Ramos (cell line): ENCODE measurements around the gene S1PR4.
"Not testable (repeated sequence)": the region's sequence is repeated elsewhere in the genome, so short reads cannot be mapped to it uniquely, and the experiment has no call there.

ENCODE experiments used
- in situ Hi-C: fragments of 300-500 bp; cut with MboI; formaldehyde crosslinking; loops from one replicate; pipeline ENCODE4 v1.14.3; 2022; ENCODE audit warnings: low sequenced_read_pairs; ENCODE audit not compliant: unreplicated experiment

The S1PR4 gene

GRCh38 chr19:3176715-3177501, 1.7 kb upstream of the S1PR4 start:
- in situ Hi-C loops = no loop called here

GRCh38 chr19:3178973-3179738, 587 bp downstream of the S1PR4 start:
- in situ Hi-C loops = no loop called here

DNA sequence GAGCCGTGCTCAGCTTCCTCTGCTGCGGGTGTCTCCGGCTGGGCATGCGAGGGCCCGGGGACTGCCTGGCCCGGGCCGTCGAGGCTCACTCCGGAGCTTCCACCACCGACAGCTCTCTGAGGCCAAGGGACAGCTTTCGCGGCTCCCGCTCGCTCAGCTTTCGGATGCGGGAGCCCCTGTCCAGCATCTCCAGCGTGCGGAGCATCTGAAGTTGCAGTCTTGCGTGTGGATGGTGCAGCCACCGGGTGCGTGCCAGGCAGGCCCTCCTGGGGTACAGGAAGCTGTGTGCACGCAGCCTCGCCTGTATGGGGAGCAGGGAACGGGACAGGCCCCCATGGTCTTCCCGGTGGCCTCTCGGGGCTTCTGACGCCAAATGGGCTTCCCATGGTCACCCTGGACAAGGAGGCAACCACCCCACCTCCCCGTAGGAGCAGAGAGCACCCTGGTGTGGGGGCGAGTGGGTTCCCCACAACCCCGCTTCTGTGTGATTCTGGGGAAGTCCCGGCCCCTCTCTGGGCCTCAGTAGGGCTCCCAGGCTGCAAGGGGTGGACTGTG, 1.2 kb downstream of the S1PR4 start:
- in situ Hi-C loops = no loop called here

DNA sequence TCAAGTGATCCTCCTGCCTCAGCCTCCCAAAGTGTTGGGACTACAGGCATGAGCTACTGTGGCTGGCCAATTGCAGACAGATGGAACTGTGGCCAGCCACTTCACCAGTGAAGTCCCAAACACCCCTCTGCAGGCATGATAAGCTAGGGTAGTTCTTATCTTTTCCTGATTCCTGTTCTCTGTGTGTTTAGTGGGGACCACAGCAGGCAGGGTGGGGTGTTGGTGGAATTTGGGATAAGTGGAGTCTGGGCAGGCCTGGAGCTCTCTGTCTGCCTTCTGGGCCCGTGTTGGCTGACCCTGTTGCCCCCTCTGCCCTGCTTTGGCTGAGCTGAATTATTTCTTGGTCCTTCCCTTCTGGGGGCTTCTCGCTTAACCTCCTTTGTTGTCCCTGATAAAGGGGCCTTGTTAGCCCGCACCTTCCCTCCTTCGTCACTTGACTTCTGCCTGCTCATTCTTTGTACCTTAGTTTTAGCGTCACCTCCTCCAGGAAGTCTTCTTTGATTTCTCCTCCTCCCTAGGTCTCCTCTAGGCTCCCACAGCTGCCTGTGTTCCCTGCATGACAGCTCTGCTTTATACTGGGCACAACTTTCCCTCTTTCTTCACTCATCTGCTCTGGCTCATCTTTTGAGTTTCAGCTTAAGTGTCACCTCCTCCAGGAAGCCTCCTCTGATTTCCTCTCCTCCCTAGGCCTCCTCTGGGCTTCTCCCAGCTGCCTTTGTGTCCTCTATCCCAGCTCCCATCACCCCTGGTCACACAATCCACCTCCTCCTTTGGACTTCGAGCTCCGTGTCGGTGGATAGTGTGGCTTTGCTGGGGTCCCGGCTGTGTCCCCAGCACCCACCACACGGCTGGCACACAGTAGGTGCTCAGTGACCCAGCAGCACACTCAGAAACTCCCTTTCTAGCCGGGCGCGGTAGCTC, 5.4 kb downstream of the S1PR4 start:
- in situ Hi-C loops = no loop called here

- in situ Hi-C loops = no loop called here
Observed at GRCh38 chr19:3184847-3185460, 6.4 kb downstream of the S1PR4 start.

GRCh38 chr19:3185461-3186159, 7.0 kb downstream of the S1PR4 start, which contains the start of gene NCLN:
TSS of gene NCLN (plus strand) at chr19:3185930. CDS start at chr19:3186031, 101 bp downstream.
- in situ Hi-C loops = no loop called here

DNA sequence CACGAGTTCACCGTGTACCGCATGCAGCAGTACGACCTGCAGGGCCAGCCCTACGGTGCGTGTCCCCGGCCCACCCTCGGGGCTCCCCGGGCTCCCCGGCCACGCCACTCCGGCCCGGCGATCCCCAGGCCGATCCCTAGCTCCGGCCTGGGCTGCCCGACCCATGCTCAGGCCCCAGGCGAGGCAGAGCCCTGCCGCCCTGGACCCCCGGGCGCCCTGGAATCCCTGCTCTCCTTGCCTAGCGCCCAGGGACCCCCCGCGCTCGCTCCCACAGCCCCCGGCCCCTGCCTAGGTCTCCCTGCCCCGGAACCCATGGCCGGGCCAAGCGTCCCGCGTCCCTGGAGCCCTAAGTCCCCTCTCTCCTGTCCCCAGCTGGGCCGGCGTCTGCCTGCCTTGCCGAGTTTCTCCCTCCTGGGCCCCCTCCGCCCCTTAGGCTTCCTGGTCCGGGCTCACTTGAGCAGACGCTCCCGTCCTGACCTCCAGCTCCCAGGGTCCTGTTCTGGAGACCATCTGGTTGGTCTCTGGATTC, 7.7 kb downstream of the S1PR4 start:
- in situ Hi-C loops = no loop called here

DNA sequence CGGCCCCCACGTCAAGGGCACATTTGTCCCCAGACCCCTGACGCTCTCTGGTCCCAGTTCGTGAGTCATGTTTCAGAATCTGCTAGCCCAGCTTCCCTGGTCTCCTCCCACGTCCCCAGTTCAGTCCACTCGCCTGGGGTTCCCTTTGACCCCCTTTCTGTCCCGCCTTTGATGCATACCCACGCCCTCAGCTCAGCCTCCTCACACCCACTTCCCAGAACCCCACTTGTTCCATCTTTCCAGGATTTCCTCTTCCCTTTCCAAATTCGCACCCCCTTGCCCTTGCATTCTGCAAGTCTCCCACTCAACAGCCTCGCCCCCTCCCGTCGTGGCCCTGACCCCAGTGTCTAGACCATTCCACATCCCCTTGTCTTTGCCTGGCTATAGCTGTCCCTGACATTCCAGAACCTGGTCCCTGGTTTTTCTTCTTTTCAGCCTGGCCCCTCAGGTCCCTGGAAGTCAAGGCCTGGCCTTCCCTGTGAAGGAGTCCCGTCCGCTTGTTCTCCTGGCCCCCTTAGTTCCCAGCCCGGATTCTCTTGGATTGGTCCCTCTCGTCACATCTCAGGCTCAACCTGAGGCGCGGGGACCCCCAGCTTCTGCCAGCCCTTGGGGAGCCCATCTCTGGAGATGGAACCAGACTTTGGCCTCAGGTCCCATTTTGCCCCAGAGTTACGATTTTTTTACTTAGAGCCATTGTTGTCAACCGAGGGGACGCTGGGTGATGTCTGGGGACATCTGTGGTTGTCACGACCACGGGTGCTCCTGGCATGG, 8.5 kb downstream of the S1PR4 start:
- in situ Hi-C loops = no loop called here

- in situ Hi-C loops = no loop called here
Observed at GRCh38 chr19:3187662-3188511, 9.3 kb downstream of the S1PR4 start.

- in situ Hi-C loops = no loop called here
Observed at GRCh38 chr19:3188627-3189596, 10.3 kb downstream of the S1PR4 start.

DNA sequence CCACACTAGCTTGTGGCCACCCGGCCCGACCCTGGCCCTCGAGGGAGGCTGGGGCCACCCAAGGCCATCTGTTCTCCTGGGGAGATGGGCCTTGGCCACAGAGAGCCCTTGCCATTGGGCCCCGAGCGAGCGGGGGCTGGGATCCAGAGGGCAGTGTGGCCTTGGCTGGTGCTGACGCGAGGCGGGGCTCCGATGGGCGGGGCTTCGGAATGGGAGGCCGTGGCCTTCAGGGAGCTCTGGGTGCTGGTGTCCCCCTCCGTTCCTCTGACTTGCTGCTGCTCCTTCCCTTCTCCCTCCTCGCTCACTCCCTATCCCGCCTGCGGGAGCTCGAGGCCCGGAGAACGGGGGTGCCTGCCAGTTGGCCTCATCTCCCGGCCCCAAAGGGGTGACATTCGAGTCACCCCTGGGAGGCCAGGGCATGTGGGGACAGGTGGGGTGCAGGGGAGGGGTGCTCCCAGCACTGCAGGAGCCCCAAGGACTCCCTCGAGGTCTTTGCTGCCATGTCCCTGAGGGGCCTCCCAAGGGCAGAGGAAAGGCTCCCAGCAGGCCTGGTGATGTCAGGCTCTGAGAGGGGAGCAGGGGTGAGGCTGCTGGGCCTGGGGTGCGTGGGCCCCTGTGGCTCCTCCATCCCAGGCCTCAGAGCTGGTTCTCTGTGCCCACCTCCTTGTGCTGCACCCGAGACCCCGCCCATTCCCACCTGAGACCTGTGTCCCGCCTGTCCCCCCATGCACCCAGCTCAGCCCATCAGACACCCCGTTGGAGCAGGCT, 11.3 kb downstream of the S1PR4 start:
- in situ Hi-C loops = no loop called here

DNA sequence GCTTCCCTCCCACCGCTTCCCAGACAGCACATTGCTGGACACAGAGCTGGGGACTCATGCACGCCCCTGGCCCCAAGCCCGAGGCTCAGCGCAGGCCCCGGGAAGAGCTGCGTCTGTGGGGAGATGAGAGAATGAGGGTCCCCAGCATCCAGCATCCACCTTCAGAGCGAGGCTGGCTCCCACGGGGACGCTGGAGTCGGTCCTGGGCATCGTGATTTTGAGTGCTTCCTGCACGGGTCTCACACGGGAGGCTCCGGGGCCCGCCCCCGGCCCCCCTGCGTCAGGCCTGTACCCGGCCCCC, 11.9 kb downstream of the S1PR4 start:
- in situ Hi-C loops = no loop called here

DNA sequence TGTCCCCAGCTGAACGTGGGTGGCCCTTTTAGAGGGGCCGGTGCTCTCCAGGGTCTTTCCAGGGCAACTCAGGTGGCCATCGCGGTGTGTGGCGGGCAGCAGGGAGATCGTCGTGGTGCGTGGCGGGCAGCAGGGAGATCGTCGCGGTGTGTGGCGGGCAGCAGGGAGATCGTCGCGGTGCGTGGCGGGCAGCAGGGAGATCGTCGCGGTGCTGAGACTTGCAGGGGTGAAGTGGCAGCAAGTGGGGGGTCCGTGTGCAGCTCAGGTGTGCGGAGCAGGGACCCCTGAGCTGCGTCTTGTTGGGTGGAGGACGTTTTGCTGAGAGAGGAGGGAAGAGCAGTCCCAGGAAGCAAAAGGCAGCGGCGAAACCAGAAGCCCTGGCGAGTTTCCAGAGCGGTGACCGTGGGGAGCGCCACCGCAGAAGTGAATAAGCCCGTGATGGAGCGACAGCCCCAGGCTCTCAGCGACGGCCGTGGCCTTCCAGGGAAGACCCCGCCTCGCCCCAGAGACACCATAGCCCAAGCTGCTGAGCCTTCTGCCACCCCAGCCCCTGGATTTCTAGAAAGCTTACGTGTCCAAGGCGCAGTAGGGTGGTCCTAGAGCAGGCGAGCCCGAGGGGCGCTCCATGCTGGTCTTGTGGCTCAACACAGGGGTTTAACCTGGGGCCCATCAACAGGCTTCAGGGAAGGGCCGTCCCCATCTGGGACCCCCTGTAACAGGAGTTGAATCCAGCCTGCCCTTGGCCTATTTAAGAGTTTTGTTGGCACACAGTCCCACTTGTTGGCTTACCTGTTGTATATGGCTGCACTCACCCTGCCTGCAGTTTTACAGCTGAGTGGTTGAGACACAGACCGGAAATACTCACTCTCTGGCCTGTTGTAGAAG, 12.6 kb downstream of the S1PR4 start:
- in situ Hi-C loops = no loop called here

DNA sequence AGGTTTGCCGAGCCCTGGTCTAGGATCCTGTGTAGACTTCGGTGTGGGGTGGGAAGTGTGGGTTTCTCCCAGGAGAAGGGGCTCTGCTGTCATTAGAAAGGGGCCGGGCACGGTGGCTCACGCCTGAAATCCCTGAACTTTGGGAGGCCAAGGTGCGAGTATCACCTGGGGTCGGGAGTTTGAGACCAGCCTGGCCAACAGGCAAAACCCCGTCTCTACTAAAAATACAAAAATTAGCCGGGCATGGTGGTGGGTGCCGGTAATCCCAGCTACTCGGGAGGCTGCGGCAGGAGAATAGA, 13.2 kb downstream of the S1PR4 start:
- in situ Hi-C loops = not testable (repeated sequence)

DNA sequence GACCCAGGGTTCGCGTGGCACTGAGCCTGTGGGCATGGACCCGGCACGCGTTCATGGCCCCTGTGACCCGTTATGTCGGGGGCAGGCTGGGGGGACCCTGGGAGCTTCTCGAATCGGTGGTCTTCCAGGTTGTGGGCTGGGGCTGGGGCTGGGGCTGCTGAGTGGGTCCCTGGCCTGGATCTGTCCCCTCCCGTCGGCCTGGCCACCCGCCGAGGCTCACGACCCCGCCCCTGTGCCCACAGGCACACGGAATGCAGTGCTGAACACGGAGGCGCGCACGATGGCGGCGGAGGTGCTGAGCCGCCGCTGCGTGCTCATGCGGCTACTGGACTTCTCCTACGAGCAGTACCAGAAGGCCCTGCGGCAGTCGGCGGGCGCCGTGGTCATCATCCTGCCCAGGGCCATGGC, 13.7 kb downstream of the S1PR4 start:
- in situ Hi-C loops = no loop called here
